ENCODE measurements around the gene CLEC18A. TPM values are rescaled to one million over a fixed set of nuclear protein-coding genes. Genes with fewer than 3 reads are reported as not detected.

CLEC18A gene
- total RNA-seq, 1 experiment from 2014 or later: 1.6 TPM

- H2AFZ ChIP-seq (ENCODE audit: low read length): no peak overlapping the region
- no peak overlapping the region for H3K9ac ChIP-seq (ENCODE audit: extremely low read depth, insufficient read length, low read length)
Measured at GRCh38 chr16:69917739-69918138, 33.4 kb upstream of the CLEC18A start.

More at GRCh38 chr16:69917739-69918138, 33.4 kb upstream of the CLEC18A start:
- Histone ChIP-seq H4K5ac (ENCODE audit: insufficient read length, low read depth, low read length) (no peak overlapping the region), H2BK12ac (ENCODE audit: insufficient read length, low read depth, low read length) (no peak overlapping the region), H3K23me2 (ENCODE audit: insufficient read length, low read depth, low read length, poor library complexity, severe bottlenecking) (no peaks in the 10 kb centered on the region), H2AK5ac (ENCODE audit: insufficient read length, low read length) (no peak overlapping the region), H2BK120ac (ENCODE audit: low read depth, low read length, poor library complexity, severe bottlenecking) (no peak overlapping the region), H3K9me3 (ENCODE audit: control insufficient read depth, low read depth, low read length) (no peaks in the 10 kb centered on the region), H2BK15ac (ENCODE audit: low read depth, low read length) (no peak overlapping the region), H3K23ac (ENCODE audit: insufficient read length, low read depth, low read length) (no peak overlapping the region), H3T11ph (ENCODE audit: low read length) (no peak overlapping the region), H3K27me3 (ENCODE audit: insufficient read depth, low read length) (no peaks in the 10 kb centered on the region), H2BK5ac (ENCODE audit: insufficient read length, low read length) (no peak overlapping the region), H3K27ac (ENCODE audit: insufficient read length, low read depth, low read length) (no peak overlapping the region), H4K91ac (ENCODE audit: insufficient read length, low read depth, low read length) (no peak overlapping the region), H3K4ac (ENCODE audit: low read depth, low read length) (no peak overlapping the region), H3K14ac (ENCODE audit: insufficient read depth, low read length) (peak overlapping the region; percentile 83; the same call in 1 of the 2 replicates), H3K4me2 (ENCODE audit: insufficient read depth, insufficient read length, low read length) (no peak overlapping the region), H3K56ac (ENCODE audit: insufficient read length, low read depth, low read length) (no peak overlapping the region), H3K79me2 (ENCODE audit: insufficient read depth, low read length) (no peaks in the 10 kb centered on the region), H2BK20ac (ENCODE audit: low read depth, low read length, poor library complexity, severe bottlenecking) (no peak overlapping the region), H3K79me1 (ENCODE audit: insufficient read depth, low read depth, low read length, poor library complexity, severe bottlenecking) (no peaks in the 10 kb centered on the region), H3K18ac (ENCODE audit: insufficient read length, low read depth, low read length) (peak overlapping the region; percentile 54), H4K20me1 (ENCODE audit: control insufficient read depth, insufficient read depth, insufficient read length) (no peaks in the 10 kb centered on the region), H3K4me1 (ENCODE audit: insufficient read depth, low read length) (0 out of 2 replicates have a peak, but pooled peaks cover 4% of the 10 kb centered on the region), H4K8ac (replicated peaks; ENCODE audit: insufficient read length, low read depth, low read length) (no peak overlapping the region)
- H3K4me3 Mint-ChIP-seq: no peak overlapping the region; a peak in 1 of 5 replicates
- peak; percentile 80 for DNase-seq
- peak overlapping the region; percentile 25 to 87 (median 59); a peak in 5 of 7 replicates for H3K27ac Mint-ChIP-seq
- H3K9me3 Mint-ChIP-seq: no peaks in the 10 kb centered on the region
- H3K27me3 Mint-ChIP-seq (ENCODE audit: low read depth): no peaks in the 10 kb centered on the region
- H3K36me3 Mint-ChIP-seq (ENCODE audit: insufficient read depth in 1 of 3, low read depth in 3 of 3): peaks cover 0 to 8% (median 0%) of the 10 kb centered on the region in 3 experiments; a peak in 3 of 7 replicates
- no CpG with 5 or more reads among the region's 20 CpGs for WGBS (ENCODE audit: extremely low coverage, insufficient read length, low lambda C conversion rate)
- TF ChIP-seq, protein P1, sequence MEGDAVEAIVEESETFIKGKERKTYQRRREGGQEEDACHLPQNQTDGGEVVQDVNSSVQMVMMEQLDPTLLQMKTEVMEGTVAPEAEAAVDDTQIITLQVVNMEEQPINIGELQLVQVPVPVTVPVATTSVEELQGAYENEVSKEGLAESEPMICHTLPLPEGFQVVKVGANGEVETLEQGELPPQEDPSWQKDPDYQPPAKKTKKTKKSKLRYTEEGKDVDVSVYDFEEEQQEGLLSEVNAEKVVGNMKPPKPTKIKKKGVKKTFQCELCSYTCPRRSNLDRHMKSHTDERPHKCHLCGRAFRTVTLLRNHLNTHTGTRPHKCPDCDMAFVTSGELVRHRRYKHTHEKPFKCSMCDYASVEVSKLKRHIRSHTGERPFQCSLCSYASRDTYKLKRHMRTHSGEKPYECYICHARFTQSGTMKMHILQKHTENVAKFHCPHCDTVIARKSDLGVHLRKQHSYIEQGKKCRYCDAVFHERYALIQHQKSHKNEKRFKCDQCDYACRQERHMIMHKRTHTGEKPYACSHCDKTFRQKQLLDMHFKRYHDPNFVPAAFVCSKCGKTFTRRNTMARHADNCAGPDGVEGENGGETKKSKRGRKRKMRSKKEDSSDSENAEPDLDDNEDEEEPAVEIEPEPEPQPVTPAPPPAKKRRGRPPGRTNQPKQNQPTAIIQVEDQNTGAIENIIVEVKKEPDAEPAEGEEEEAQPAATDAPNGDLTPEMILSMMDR (conservative IDR thresholded peaks at IDR 0.05): no peak
- peaks cover 16 to 19% of the 10 kb centered on the region in 2 experiments for H3K4me1 Mint-ChIP-seq
